ENCODE measurements around the gene HAPSTR1. TPM values are rescaled to one million over a fixed set of nuclear protein-coding genes. Genes with fewer than 3 reads are reported as not detected.

The HAPSTR1 gene
- total RNA-seq, 1 donor, result 77.6 TPM

GRCh38 chr16:9119795-9120194, 28.4 kb downstream of the HAPSTR1 start:
- H3K4me3 ChIP-seq (ENCODE audit: low read depth, low read length), result no peak overlapping the region
- DNase-seq (ENCODE audit: low read depth), result peak; percentile 98
- TF ChIP-seq CTCF (IDR thresholded peaks at IDR 0.05; ENCODE audit: insufficient read depth, low read length), result peak; percentile 10

GRCh38 chr16:9122342-9122741, 30.9 kb downstream of the HAPSTR1 start:
- DNase-seq (ENCODE audit: low read depth), result no peak
- H3K4me3 ChIP-seq (ENCODE audit: low read depth, low read length), result no peak overlapping the region
- no peak for TF ChIP-seq CTCF (IDR thresholded peaks at IDR 0.05; ENCODE audit: insufficient read depth, low read length)

DNA sequence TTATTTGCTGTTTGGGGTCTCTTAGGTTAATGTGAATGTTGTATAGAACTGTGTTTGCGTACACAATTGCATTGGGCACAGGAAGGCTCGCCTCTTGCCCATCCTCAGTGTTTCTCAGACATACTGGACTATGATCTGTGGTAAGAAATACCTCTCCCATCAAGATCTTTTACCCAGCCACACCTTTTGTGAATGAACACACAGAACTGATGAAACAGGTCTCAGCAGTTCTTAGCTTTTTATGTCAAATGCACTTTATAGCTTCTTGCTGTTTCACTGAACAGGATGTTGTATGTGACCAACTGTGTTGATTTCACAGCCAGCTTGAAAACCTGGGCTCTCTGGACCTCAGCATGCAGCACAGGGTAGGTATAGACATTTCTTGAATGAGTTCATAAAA, 31.5 kb downstream of the HAPSTR1 start:
- no peak overlapping the region for H3K4me3 ChIP-seq (ENCODE audit: low read depth, low read length)
- no peak for TF ChIP-seq CTCF (IDR thresholded peaks at IDR 0.05; ENCODE audit: insufficient read depth, low read length)
- no peak for DNase-seq (ENCODE audit: low read depth)

- TF ChIP-seq CTCF (IDR thresholded peaks at IDR 0.05; ENCODE audit: insufficient read depth, low read length), result no peak
- no peak overlapping the region for H3K4me3 ChIP-seq (ENCODE audit: low read depth, low read length)
- DNase-seq (ENCODE audit: low read depth), result no peak
Measured at GRCh38 chr16:9123401-9123800, 32.0 kb downstream of the HAPSTR1 start.

GRCh38 chr16:9123871-9124270, 32.4 kb downstream of the HAPSTR1 start:
- no peak for TF ChIP-seq CTCF (IDR thresholded peaks at IDR 0.05; ENCODE audit: insufficient read depth, low read length)
- no peak for DNase-seq (ENCODE audit: low read depth)

GRCh38 chr16:9124444-9124843, 33.0 kb downstream of the HAPSTR1 start:
- no peak for DNase-seq (ENCODE audit: low read depth)
- TF ChIP-seq CTCF (IDR thresholded peaks at IDR 0.05; ENCODE audit: insufficient read depth, low read length), result no peak
- no peak overlapping the region for H3K4me3 ChIP-seq (ENCODE audit: low read depth, low read length)

More at GRCh38 chr16:9123871-9124270, 32.4 kb downstream of the HAPSTR1 start:
- no peak overlapping the region for H3K4me3 ChIP-seq (ENCODE audit: low read depth, low read length)

DNA sequence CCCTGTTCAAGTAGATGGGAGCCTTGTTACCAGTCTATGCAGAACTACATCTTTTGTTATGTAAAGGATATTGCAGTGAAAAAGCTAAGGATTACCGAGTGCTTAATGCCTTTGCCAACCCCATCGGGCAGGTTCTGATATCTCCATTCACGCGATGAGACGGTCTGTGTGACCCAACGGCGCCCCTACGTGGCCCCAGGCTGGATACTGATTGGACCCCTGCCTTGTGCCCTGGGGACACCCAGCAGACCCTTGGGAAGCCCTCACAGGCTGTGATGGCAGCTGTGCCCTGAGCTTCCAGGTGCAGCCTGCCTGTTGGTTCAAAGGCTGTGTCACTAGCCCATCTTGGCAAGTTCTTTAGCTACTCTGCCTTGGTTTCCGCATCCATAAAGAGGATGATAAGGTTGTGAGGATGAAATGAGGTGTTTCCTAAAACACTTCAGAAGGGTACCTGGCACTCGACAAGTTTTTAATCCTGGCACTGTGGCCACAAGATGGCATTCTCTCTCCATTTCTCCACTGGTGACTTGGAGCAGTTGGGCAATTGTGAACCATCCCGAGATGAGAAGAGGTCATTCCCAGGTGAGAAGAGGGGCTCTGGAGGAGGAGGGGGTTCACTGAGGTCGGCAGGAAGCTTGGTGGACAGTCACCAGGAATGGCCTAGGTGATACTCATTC, 33.6 kb downstream of the HAPSTR1 start:
- no peak for DNase-seq (ENCODE audit: low read depth)
- TF ChIP-seq CTCF (IDR thresholded peaks at IDR 0.05; ENCODE audit: insufficient read depth, low read length), result no peak
- no peak overlapping the region for H3K4me3 ChIP-seq (ENCODE audit: low read depth, low read length)

Data from fibroblast of the aortic adventitia (primary cell).